Measurements from ENCODE around the gene PKN3. TPM values are rescaled to one million over a fixed set of nuclear protein-coding genes. Genes with fewer than 3 reads are reported as not detected.

The PKN3 gene
- total RNA-seq, 1 donor from 2014 or later: 5.9 TPM

DNA sequence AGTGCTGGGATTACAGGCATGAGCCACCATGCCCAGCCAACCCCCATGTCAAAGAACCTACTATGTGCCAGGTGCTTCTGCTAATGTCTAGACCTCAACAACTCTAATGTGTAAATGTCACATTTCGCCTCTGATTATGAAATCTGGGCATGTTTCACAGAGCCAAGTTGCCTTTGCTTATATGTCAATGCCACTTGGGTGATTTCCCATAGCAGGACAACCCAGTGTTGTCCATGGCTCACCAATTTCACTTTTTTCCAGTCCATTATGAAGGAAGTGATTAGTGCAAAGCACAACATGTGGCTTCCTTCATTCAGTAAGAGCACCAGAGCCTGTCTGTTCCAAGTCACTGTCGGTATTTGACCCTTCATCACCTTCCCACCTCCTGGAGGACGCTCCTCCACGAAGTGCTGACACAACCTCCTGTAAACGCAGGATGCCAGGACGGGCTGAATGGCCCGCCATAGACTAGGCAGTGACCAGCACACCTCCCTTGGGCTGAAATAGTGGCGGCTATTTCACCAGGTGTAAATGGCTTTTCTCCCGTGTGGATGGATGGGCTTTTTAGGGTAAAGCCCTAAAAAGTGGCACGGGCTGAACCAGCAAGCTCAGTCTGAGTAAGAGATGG, 962 bp upstream of the PKN3 start:
- H3K36me3 Mint-ChIP-seq: peaks cover 2% of the 10 kb centered on the region
- H3K9me3 Mint-ChIP-seq: no peaks in the 10 kb centered on the region
- no peaks in the 10 kb centered on the region for H3K27me3 Mint-ChIP-seq (ENCODE audit: low read depth)
- TF ChIP-seq, protein P1, sequence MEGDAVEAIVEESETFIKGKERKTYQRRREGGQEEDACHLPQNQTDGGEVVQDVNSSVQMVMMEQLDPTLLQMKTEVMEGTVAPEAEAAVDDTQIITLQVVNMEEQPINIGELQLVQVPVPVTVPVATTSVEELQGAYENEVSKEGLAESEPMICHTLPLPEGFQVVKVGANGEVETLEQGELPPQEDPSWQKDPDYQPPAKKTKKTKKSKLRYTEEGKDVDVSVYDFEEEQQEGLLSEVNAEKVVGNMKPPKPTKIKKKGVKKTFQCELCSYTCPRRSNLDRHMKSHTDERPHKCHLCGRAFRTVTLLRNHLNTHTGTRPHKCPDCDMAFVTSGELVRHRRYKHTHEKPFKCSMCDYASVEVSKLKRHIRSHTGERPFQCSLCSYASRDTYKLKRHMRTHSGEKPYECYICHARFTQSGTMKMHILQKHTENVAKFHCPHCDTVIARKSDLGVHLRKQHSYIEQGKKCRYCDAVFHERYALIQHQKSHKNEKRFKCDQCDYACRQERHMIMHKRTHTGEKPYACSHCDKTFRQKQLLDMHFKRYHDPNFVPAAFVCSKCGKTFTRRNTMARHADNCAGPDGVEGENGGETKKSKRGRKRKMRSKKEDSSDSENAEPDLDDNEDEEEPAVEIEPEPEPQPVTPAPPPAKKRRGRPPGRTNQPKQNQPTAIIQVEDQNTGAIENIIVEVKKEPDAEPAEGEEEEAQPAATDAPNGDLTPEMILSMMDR (IDR thresholded peaks at IDR 0.05; ENCODE audit: unreplicated experiment): no peak
- peak overlapping the region; percentile 56 for H3K4me3 Mint-ChIP-seq
- no peak for DNase-seq (ENCODE audit: low spot score in 2 of 2, unreplicated experiment in 2 of 2)
- peaks cover 5% of the 10 kb centered on the region for H3K4me1 Mint-ChIP-seq
- no peak overlapping the region for H3K27ac Mint-ChIP-seq

DNA sequence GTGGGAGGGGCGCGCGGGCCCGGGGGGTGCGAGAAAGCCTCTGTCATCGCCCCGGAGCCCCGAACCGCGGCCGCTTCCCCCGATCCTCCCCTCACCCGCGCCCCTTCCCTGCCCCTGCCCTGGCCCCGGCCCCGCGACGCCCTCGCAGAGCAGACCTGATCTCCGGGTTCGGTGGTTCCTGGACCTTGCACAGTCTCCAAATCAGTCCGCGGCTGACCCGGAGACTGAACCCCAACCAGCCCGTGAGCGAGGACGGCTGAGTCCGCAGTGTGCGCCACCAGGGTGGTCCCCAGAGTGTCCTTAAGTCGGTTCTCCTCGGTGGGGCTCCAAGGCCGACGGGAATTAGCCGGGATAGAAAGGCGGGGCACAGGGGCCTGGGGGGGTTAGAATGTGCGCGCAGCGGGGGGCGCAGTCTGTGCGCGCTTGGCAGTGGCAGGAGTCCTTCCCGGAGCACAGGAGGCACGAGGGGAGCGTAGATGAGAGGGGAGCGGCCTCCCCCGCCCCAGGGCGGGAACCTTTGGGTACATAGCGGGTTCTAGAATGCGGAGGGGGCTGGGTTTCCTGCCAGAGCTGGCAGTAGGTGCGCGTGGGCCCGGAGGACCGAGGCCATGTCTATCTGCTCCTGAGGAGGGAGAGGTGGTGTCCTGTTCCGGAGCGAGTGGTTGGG, 779 bp downstream of the PKN3 start:
- Mint-ChIP-seq H3K4me3 (peak overlapping the region; percentile 78), H3K27me3 (ENCODE audit: low read depth) (no peaks in the 10 kb centered on the region), H3K9me3 (no peaks in the 10 kb centered on the region), H3K4me1 (peaks cover 5% of the 10 kb centered on the region), H3K27ac (peak overlapping the region; percentile 61), H3K36me3 (no peaks in the 10 kb centered on the region)
- TF ChIP-seq, protein P1 (IDR thresholded peaks at IDR 0.05; ENCODE audit: unreplicated experiment): no peak
- DNase-seq (ENCODE audit: low spot score in 2 of 2, unreplicated experiment in 2 of 2): no peak

DNA sequence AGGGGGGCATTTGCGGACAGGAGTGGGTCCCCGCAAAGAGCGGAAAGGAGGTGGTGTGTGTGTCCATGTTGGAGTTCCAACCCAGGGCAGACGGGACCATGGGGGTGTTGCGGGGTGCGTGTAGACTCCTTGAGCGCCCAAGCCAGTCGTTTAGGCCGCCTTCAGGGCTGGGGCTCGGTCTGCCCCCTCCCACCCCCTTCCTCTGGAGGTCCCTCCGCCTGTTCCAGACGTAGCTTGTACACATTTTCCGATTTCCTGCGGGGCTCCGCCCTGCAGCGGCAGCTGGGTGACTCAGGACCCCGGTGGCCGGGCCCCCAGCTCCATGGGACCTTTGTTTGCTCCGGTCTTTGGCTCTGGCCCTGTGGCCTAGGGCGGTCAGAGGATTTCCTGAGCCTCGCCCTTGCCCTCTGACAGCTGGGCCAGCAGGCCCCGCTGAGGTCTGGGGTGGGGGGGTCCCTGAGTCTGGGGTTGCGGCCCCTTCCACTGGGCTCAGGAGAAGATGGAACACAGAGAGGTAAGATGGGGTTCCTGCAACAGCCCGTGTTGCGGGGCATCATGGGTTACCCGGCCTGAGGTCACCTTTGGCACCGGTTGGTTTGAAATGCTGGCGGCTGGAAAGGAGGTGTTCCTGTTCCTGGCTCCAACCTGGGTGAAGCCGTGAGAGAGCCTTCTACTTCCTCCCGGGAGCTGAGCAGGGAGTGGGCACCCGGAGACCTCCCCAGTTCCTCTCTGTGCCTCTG, 1.5 kb downstream of the PKN3 start:
- no peak overlapping the region for H3K27ac Mint-ChIP-seq
- H3K9me3 Mint-ChIP-seq: no peaks in the 10 kb centered on the region

DNA sequence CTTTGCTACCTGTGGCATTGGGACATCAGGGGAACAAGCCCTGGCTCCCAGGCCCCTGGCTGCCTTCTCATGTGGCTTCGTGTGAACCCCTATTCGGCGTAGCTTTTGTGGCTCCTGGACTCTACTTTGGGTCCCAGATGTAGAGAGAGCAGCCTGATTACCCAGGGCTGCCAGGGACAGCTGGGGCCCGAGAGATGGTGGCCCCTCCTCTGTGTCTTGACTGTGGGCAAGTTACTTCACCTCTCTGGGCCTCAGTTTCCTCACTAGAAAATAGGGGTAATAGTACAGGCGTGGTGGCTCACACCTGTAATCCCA, 2.0 kb downstream of the PKN3 start:
- H3K27me3 Mint-ChIP-seq (ENCODE audit: low read depth): no peaks in the 10 kb centered on the region
- H3K4me1 Mint-ChIP-seq: peaks cover 5% of the 10 kb centered on the region
- H3K4me3 Mint-ChIP-seq: peak overlapping the region; percentile 78
- no peaks in the 10 kb centered on the region for H3K36me3 Mint-ChIP-seq
- H3K27ac Mint-ChIP-seq: no peak overlapping the region
- DNase-seq (ENCODE audit: low spot score in 2 of 2, unreplicated experiment in 2 of 2): no peak
- no peaks in the 10 kb centered on the region for H3K9me3 Mint-ChIP-seq
- TF ChIP-seq, protein P1 (IDR thresholded peaks at IDR 0.05; ENCODE audit: unreplicated experiment): no peak

More for the DNA sequence above, 1.5 kb downstream of the PKN3 start:
- no peak for DNase-seq (ENCODE audit: low spot score in 2 of 2, unreplicated experiment in 2 of 2)
- TF ChIP-seq, protein P1 (IDR thresholded peaks at IDR 0.05; ENCODE audit: unreplicated experiment): no peak
- Mint-ChIP-seq H3K4me1 (peaks cover 5% of the 10 kb centered on the region), H3K27me3 (ENCODE audit: low read depth) (no peaks in the 10 kb centered on the region), H3K36me3 (no peaks in the 10 kb centered on the region), H3K4me3 (peak overlapping the region; percentile 78)

DNA sequence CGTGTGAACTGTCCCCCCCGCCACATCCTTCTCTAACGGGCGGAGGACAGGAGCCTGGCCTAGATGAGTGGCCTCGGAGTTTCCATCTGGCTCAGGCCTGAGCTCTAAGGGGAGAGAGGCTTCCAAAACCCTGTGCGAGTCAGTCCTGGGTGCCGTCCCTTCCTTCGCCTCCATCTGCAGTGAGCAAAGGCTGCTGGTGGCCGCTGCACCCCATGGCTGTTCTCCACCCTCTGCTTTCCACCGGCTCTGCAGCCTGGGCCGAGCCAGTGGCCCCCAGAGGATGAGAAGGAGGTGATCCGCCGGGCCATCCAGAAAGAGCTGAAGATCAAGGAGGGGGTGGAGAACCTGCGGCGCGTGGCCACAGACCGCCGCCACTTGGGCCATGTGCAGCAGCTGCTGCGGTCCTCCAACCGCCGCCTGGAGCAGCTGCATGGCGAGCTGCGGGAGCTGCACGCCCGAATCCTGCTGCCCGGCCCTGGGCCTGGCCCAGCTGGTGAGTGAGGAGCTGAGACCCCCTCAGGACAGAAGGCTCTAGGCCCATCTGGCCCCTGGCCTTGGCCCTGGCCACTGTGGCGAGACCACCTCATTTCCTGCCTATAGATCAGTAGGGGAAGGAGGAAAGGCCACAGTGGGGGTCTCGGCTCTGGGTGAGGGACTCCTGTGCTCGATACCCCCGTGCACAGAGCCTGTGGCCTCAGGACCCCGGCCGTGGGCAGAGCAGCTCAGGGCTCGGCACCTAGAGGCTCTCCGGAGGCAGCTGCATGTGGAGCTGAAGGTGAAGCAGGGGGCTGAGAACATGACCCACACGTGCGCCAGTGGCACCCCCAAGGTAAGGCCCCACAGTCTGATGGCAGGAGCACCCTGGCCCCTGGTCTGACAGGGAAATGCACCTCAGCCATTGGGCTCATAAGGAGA, 3.0 kb downstream of the PKN3 start:
- no peaks in the 10 kb centered on the region for H3K36me3 Mint-ChIP-seq
- TF ChIP-seq, protein P1 (IDR thresholded peaks at IDR 0.05; ENCODE audit: unreplicated experiment): no peak
- no peak overlapping the region for H3K27ac Mint-ChIP-seq
- no peak overlapping the region for H3K4me3 Mint-ChIP-seq
- no peaks in the 10 kb centered on the region for H3K27me3 Mint-ChIP-seq (ENCODE audit: low read depth)
- no peak for DNase-seq (ENCODE audit: low spot score in 2 of 2, unreplicated experiment in 2 of 2)
- H3K4me1 Mint-ChIP-seq: peaks cover 5% of the 10 kb centered on the region
- H3K9me3 Mint-ChIP-seq: no peaks in the 10 kb centered on the region

Measured in mesothelial cell of epicardium (in vitro differentiated cells).